Breast epithelium (tissue), 4 donors: Measurements from ENCODE around the gene TOP1. TPM values are rescaled to one million over a fixed set of nuclear protein-coding genes. Genes with fewer than 3 reads are reported as not detected.

Experiments used
- DNase-seq, 2 donors: peaks; one replicate each; pipeline ENCODE4 v3.0.0-alpha.2; 2019; ENCODE audit warnings: low spot score in 2 of 2
- H3K27ac ChIP-seq, 2 donors: fragments of 200-600 bp; sonication (generic) in 1 of 2; one replicate each; pipeline ENCODE4 v1.5.1; 2016 to 2019; ENCODE audit warnings: mild to moderate bottlenecking in 1 of 2
- H3K27me3 ChIP-seq, 2 donors: fragments of 200-600 bp; sonication (generic) in 1 of 2; one replicate each; pipeline versions ENCODE4 v1.5.1 to v1.6.0; 2017 to 2019; ENCODE audit warnings: control low read depth in 1 of 2, mild to moderate bottlenecking in 1 of 2
- H3K36me3 ChIP-seq: fragments of 200-600 bp; one replicate; pipeline ENCODE4 v1.5.1; 2019
- H3K4me1 ChIP-seq, 2 donors: fragments of 200-600 bp; sonication (generic); one replicate each; pipeline ENCODE4 v1.5.1; 2016 to 2019; ENCODE audit warnings: control low read depth in 1 of 2
- H3K4me3 ChIP-seq, 3 donors: fragments of 200-600 bp; sonication (generic); 1 replicate in 2 of 3; 2 replicates in 1 of 3; pipeline ENCODE4 v1.5.1; 2016 to 2019; ENCODE audit warnings: mild to moderate bottlenecking in 3 of 3, moderate library complexity in 2 of 3
- H3K9me3 ChIP-seq, 2 donors: fragments of 200-600 bp; sonication (generic) in 1 of 2; one replicate each; pipeline ENCODE4 v1.5.1; 2016 to 2019; ENCODE audit warnings: control low read depth in 1 of 2
- CTCF ChIP-seq, 3 donors: fragments of 450-650 bp; IDR thresholded peaks; one replicate each; pipeline ENCODE4 v1.5.1; 2016 to 2017; ENCODE audit warnings: antibody characterized with exemption in 3 of 3, mild to moderate bottlenecking in 3 of 3, moderate library complexity in 3 of 3
- POLR2A ChIP-seq: fragments of 450-650 bp; IDR thresholded peaks from one replicate; pipeline ENCODE4 v1.6.1; 2016; ENCODE audit warnings: antibody characterized with exemption, mild to moderate bottlenecking, moderate library complexity
- POLR2AphosphoS5 ChIP-seq, 3 donors: sonication (generic); formaldehyde crosslinking; IDR thresholded peaks; one replicate each; pipeline ENCODE4 v1.6.1; 2017; ENCODE audit warnings: antibody characterized with exemption in 3 of 3
- intact Hi-C: fragments of 100-400 bp; cut with DNase I; formaldehyde crosslinking; loops from one replicate; pipeline ENCODE4 v1.15.1; 2023; ENCODE audit warnings: low total_unique reads
- total RNA-seq, 3 donors: library from RNA; depleted of rRNA; stranded (reverse); fragments of >200 nt; gene quantifications; one replicate each; pipeline ENCODE4 v1.1.0, GENCODE V29; 2016

The TOP1 gene
- total RNA-seq, 3 donors from 2014 or later, result 24.0 to 41.6 (median 40.3) TPM

- Histone ChIP-seq H3K36me3 (no peaks in the 10 kb centered on the region), H3K4me3 (peak overlapping the region in 1 of 3 donors; percentile 37), H3K9me3 (no peaks in the 10 kb centered on the region), H3K27me3 (no peaks in the 10 kb centered on the region), H3K27ac (peak overlapping the region; percentile 30 to 46), H3K4me1 (peaks cover 3 to 45% of the 10 kb centered on the region in 2 donors)
- TF ChIP-seq CTCF (IDR thresholded peaks at IDR 0.05) (no peak), POLR2AphosphoS5 (IDR thresholded peaks at IDR 0.05) (no peak), POLR2A (no peak)
- intact Hi-C loops, result no loop called here
- no peak for DNase-seq
Measured at GRCh38 chr20:41047279-41047974, 18.8 kb downstream of the TOP1 start.

DNA sequence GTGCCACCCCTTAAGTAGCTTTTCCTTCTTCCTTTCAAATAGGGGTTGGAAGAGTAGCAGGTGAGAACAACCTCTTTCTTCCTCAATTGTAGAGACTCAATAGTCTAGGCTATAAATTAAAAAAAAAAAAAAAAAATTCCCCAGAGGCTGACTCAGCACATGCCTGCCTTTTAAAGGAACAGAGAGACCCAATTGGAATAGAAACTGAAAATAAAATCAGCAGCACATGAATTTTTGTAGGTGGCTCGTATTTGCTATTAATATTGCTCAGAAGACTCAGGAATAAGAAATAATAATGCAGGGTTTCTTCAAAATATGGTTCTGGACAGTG, 19.3 kb downstream of the TOP1 start:
- H3K9me3 ChIP-seq, result no peaks in the 10 kb centered on the region
- peak overlapping the region; percentile 20 to 37 (median 23) for H3K4me3 ChIP-seq
- intact Hi-C loops, result no loop called here
- no peaks in the 10 kb centered on the region for H3K27me3 ChIP-seq
- H3K27ac ChIP-seq, result peak overlapping the region; percentile 30 to 46
- TF ChIP-seq POLR2A (no peak), CTCF (IDR thresholded peaks at IDR 0.05) (no peak), POLR2AphosphoS5 (IDR thresholded peaks at IDR 0.05) (no peak)
- DNase-seq, result no peak
- peaks cover 3 to 50% of the 10 kb centered on the region in 2 donors for H3K4me1 ChIP-seq
- H3K36me3 ChIP-seq, result no peaks in the 10 kb centered on the region

- TF ChIP-seq POLR2AphosphoS5 (IDR thresholded peaks at IDR 0.05) (no peak), POLR2A (no peak), CTCF (IDR thresholded peaks at IDR 0.05) (no peak)
- H3K4me3 ChIP-seq, result peak overlapping the region; percentile 20 to 34 (median 23)
- no peak for DNase-seq
- H3K9me3 ChIP-seq, result no peaks in the 10 kb centered on the region
- H3K36me3 ChIP-seq, result no peaks in the 10 kb centered on the region
- H3K4me1 ChIP-seq, result peaks cover 3 to 55% of the 10 kb centered on the region in 2 donors
- H3K27ac ChIP-seq, result peak overlapping the region; percentile 26
- H3K27me3 ChIP-seq, result no peaks in the 10 kb centered on the region
- intact Hi-C loops, result no loop called here
Measured at GRCh38 chr20:41048461-41049301, 20.1 kb downstream of the TOP1 start.

- Histone ChIP-seq H3K27me3 (no peaks in the 10 kb centered on the region), H3K27ac (peak overlapping the region; percentile 26 to 36), H3K9me3 (no peaks in the 10 kb centered on the region), H3K4me3 (no peak overlapping the region), H3K4me1 (peaks cover 3 to 55% of the 10 kb centered on the region in 2 donors), H3K36me3 (no peaks in the 10 kb centered on the region)
- intact Hi-C loops, result no loop called here
- no peak for DNase-seq
- TF ChIP-seq CTCF (IDR thresholded peaks at IDR 0.05) (no peak), POLR2AphosphoS5 (IDR thresholded peaks at IDR 0.05) (no peak), POLR2A (no peak)
Measured at GRCh38 chr20:41049451-41049850, 20.8 kb downstream of the TOP1 start.
